GM18517 (cell line): ENCODE results near the gene MEF2A.
A peak's percentile ranks its signal among the peaks of the same experiment; 100 is the strongest.

ENCODE experiments used
- ATAC-seq: cut with Tn5 transposase; IDR thresholded peaks from one replicate; pipeline ENCODE4 v1.9.1; 2021; ENCODE audit warnings: mild to moderate bottlenecking, moderate library complexity; ENCODE audit not compliant: unreplicated experiment

The MEF2A gene

GRCh38 chr15:99604865-99605264, 39.1 kb downstream of the MEF2A start:
- ATAC-seq: no peak

- ATAC-seq: no peak
Observed at GRCh38 chr15:99605490-99605931, 39.7 kb downstream of the MEF2A start.

GRCh38 chr15:99605990-99606389, 40.2 kb downstream of the MEF2A start:
- no peak for ATAC-seq

- no peak for ATAC-seq
Observed at GRCh38 chr15:99606646-99607045, 40.9 kb downstream of the MEF2A start.

- ATAC-seq: no peak
Observed at GRCh38 chr15:99613481-99613880, 47.7 kb downstream of the MEF2A start.

GRCh38 chr15:99613887-99614647, 48.3 kb downstream of the MEF2A start:
- no peak for ATAC-seq

GRCh38 chr15:99614749-99615288, 49.0 kb downstream of the MEF2A start:
- no peak for ATAC-seq

GRCh38 chr15:99615460-99615859, 49.7 kb downstream of the MEF2A start:
- no peak for ATAC-seq

- no peak for ATAC-seq
Observed at GRCh38 chr15:99616129-99616528, 50.3 kb downstream of the MEF2A start.

- no peak for ATAC-seq
Observed at GRCh38 chr15:99616773-99617342, 51.1 kb downstream of the MEF2A start.

- ATAC-seq: no peak
Observed at GRCh38 chr15:99618941-99619411, 53.2 kb downstream of the MEF2A start.

GRCh38 chr15:99619712-99620111, 53.9 kb downstream of the MEF2A start:
- ATAC-seq: no peak

GRCh38 chr15:99620178-99620577, 54.4 kb downstream of the MEF2A start:
- ATAC-seq: no peak

- no peak for ATAC-seq
Observed at GRCh38 chr15:99621767-99622166, 56.0 kb downstream of the MEF2A start.

GRCh38 chr15:99628374-99629001, 62.7 kb downstream of the MEF2A start:
- no peak for ATAC-seq

GRCh38 chr15:99630607-99631131, 64.9 kb downstream of the MEF2A start:
- ATAC-seq: peak; percentile 8

GRCh38 chr15:99631255-99631654, 65.5 kb downstream of the MEF2A start:
- ATAC-seq: peak; percentile 92

- no peak for ATAC-seq
Observed at GRCh38 chr15:99632521-99632920, 66.7 kb downstream of the MEF2A start.

- ATAC-seq: no peak
Observed at GRCh38 chr15:99633655-99634054, 67.9 kb downstream of the MEF2A start.

GRCh38 chr15:99634576-99634975, 68.8 kb downstream of the MEF2A start:
- ATAC-seq: no peak

GRCh38 chr15:99635145-99635544, 69.4 kb downstream of the MEF2A start:
- ATAC-seq: no peak
